PFSK-1 (cell line): ENCODE results near the gene ZNF618.

Experiments used
- FOXP2 ChIP-seq: optimal IDR thresholded peaks from 2 replicates; pipeline ENCODE3; 2011; ENCODE audit warnings: borderline replicate concordance, control low read depth, inconsistent platforms; ENCODE audit not compliant: insufficient read depth; ENCODE audit errors: extremely low read length, extremely low read depth
- POLR2AphosphoS5 ChIP-seq: IDR thresholded peaks from 2 replicates; pipeline ENCODE4 v1.6.1; 2012; ENCODE audit warnings: low read depth, mild to moderate bottlenecking, control low read depth, low read length, moderate library complexity
- SIN3A ChIP-seq: IDR thresholded peaks from 2 replicates; pipeline ENCODE4 v1.6.1; 2012; ENCODE audit warnings: mild to moderate bottlenecking, low read length, moderate library complexity, borderline replicate concordance; ENCODE audit not compliant: insufficient read depth
- TAF1 ChIP-seq: IDR thresholded peaks from 2 replicates; pipeline ENCODE4 v1.6.1; 2012; ENCODE audit warnings: low read length, control low read depth, borderline replicate concordance; ENCODE audit not compliant: insufficient read depth
- TF ChIP-seq, protein P1 (sequence below), 2 experiments: IDR thresholded peaks; 2 replicates each; pipeline versions ENCODE4 v1.6.1 to v1.8.0; 2011 to 2012; ENCODE audit warnings: low read depth in 2 of 2, low read length in 2 of 2, control low read depth in 1 of 2, inconsistent platforms in 1 of 2, mild to moderate bottlenecking in 1 of 2, moderate library complexity in 1 of 2; ENCODE audit not compliant: insufficient read depth in 1 of 2

Gene ZNF618

DNA sequence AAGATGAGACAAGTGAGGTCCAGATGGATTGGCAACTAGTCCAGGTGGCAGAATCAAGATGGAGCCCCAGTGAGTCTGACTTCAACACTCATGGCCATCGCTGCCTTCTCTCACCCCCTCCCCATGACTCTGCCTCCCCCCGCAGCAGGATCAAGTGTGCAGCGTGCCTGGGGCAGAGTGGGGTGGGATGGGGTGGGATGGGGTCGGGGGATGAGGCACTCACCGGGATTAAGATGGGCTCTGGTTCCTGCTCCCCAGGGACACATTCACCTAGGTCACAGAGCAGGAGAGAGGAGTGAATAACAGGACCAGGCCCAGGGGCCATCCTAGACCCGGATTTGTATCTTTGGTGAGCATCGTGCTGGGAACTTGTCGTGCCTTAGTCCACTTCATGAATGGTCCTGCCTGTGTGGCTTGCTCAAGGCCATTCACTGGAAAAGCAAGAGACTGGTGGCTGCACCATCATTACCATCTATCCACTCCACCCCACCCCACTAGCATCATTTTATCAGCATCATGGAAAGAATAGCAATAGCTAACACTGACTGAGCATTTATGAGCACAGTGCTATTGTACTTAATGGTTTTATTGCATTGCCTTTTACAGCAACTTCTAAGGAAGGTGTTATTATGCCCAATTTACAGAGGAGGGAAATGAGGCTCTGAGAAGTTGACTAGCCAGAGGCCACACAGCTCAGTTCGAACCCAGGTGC, 193.5 kb downstream of the ZNF618 start:
- TF ChIP-seq SIN3A = no peak
- no peak for TF ChIP-seq TAF1
- TF ChIP-seq, protein P1, sequence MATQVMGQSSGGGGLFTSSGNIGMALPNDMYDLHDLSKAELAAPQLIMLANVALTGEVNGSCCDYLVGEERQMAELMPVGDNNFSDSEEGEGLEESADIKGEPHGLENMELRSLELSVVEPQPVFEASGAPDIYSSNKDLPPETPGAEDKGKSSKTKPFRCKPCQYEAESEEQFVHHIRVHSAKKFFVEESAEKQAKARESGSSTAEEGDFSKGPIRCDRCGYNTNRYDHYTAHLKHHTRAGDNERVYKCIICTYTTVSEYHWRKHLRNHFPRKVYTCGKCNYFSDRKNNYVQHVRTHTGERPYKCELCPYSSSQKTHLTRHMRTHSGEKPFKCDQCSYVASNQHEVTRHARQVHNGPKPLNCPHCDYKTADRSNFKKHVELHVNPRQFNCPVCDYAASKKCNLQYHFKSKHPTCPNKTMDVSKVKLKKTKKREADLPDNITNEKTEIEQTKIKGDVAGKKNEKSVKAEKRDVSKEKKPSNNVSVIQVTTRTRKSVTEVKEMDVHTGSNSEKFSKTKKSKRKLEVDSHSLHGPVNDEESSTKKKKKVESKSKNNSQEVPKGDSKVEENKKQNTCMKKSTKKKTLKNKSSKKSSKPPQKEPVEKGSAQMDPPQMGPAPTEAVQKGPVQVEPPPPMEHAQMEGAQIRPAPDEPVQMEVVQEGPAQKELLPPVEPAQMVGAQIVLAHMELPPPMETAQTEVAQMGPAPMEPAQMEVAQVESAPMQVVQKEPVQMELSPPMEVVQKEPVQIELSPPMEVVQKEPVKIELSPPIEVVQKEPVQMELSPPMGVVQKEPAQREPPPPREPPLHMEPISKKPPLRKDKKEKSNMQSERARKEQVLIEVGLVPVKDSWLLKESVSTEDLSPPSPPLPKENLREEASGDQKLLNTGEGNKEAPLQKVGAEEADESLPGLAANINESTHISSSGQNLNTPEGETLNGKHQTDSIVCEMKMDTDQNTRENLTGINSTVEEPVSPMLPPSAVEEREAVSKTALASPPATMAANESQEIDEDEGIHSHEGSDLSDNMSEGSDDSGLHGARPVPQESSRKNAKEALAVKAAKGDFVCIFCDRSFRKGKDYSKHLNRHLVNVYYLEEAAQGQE (IDR thresholded peaks at IDR 0.05; ENCODE audit: insufficient read depth in 1 of 2, low read depth in 2 of 2, low read length in 2 of 2) = no peak
- no peak for TF ChIP-seq FOXP2
- TF ChIP-seq POLR2AphosphoS5 = no peak

DNA sequence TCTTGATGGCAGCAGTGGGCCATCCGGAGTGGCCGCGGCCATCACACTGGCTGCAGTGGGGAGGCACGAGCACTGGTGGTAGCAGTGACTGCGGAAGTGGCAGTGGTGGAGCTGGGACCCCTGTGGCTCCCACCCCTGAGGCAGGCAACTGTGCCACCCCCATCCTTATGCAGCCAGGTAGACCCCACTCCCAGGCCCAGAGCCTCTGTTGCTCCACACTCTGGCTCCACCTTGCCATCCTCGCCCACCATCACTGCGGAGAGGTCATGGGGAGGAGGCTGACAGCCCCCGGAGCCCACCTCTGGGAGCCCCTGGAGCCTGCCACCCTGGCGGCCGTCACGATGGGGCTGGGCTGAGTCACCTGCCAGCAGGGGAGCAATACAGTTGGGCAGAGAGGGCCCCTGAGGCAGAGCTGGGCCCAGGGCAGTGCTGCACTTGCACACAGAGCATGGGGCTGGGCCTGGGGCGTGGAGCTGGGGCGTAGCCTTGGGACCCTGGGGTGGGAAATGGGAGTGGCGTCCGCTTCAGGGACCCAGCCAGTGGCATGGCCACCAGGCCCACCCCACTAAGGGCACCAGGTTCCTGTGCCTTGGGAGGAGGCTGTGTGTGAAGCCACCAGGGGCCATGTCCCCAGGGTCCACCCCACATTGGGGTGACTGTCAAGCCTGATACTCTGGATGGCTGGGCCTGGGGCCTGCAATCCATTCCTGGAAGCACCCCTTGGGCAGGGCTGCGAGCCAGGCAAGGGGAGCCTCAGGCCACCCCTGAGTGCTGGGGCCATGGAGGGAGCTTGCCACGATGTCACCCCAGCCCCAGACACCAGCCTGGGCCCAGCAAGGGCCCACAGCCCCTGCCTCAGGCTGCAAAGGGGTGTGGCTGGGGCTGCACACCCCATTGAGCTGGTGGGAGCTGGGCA, 194.3 kb downstream of the ZNF618 start:
- TF ChIP-seq, protein P1 (IDR thresholded peaks at IDR 0.05; ENCODE audit: insufficient read depth in 1 of 2, low read depth in 2 of 2, low read length in 2 of 2) = no peak
- no peak for TF ChIP-seq POLR2AphosphoS5
- TF ChIP-seq FOXP2 = no peak
- TF ChIP-seq SIN3A = no peak
- TF ChIP-seq TAF1 = no peak

DNA sequence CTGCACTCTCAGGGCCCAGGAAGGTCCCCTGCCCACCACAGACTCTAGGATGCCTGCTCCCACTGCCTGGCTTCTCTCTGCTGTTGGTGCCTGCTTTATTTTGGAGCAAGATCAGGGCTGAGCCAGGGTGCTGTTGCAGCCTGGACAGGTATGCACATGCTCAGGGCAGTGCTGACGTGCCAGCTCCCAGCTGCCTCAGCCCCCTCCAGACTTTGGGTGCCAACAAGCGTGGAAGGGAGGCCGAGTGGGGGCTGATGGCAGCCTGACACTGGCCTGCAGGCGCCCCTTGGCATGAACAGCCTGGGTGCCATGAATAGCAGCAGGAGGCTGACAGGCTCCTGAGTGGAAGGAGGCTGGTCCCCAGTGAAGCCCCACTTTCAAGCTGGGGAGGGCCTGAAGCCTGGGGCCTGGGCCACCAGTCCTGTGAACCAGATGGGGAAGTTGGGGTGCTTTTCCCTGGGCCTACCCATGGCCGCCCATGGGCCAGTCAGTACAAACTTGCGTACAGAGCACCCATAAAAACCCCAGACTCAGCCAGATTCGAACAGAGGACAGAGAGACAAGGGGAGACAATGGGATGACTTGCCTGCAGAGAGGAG, 195.2 kb downstream of the ZNF618 start:
- TF ChIP-seq TAF1 = no peak
- TF ChIP-seq, protein P1 (IDR thresholded peaks at IDR 0.05; ENCODE audit: insufficient read depth in 1 of 2, low read depth in 2 of 2, low read length in 2 of 2) = no peak
- no peak for TF ChIP-seq FOXP2
- TF ChIP-seq POLR2AphosphoS5 = no peak
- TF ChIP-seq SIN3A = no peak

DNA sequence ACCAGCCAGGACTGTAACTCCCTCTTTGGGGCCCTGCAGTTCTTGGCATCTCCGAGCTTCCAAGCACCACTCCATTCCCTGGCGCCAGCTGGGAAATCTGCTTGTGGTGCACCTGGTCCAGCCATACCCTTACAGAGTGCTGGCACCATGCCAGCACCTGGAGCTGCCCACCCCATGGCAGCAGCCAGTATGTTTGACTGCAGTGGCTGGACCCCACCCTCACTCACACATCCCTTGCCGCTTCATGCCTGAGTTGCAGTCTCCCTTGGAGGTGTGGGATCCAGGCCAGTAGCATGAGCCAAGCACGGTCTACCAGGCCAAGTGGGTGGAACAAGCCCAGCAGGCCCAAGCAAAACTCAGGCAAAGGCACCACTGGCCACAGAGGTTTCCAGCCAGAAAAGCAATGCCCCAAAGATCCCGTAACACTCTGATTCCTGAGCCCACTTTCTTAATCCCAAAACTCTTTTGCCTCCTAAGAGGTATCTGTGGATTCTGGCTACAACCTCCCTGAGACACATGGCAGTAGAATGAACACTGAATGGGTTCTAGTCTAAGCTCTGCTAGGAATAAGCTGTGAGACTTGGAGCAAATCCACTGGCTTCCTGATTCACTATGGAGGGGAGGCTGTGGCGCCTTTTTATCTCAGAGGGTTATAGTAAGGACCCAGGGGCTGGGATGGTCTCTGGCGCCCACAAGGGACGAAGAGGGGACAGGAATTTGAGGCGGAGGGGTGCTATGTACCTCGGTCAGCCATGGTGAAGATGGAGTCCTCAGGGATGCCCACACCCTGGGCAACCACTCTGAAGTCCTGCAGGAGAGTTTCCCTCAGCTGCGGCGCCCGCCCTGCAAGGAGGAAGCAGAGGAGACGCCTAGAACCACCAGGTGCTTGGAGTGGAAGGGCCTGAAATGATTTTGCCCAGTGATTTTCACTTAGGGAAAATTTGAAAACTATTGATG, 196.4 kb downstream of the ZNF618 start:
- TF ChIP-seq FOXP2 = no peak
- TF ChIP-seq, protein P1 (IDR thresholded peaks at IDR 0.05; ENCODE audit: insufficient read depth in 1 of 2, low read depth in 2 of 2, low read length in 2 of 2) = no peak
